Neural progenitor cell (in vitro differentiated cells): ENCODE results near the gene B3GALT5. TPM values are rescaled to one million over a fixed set of nuclear protein-coding genes. Genes with fewer than 3 reads are reported as not detected.

Experiments
- DNase-seq: peaks from one replicate; pipeline ENCODE4 v3.0.0-alpha.2; 2016; ENCODE audit warnings: low spot score
- H2AFZ ChIP-seq: fragments of 200-600 bp; sonication (generic); replicated peaks from 2 replicates; pipeline ENCODE4 v1.6.1; 2016; ENCODE audit warnings: antibody characterized with exemption
- H3F3A ChIP-seq: fragments of 200-600 bp; sonication (generic); 2 replicates; pipeline ENCODE4 v1.6.1; 2016; ENCODE audit warnings: antibody characterized with exemption, low read depth
- H3K27ac ChIP-seq: fragments of 200-600 bp; sonication (generic); 2 replicates; pipeline ENCODE4 v1.5.1; 2016; ENCODE audit warnings: mild to moderate bottlenecking
- H3K27me3 ChIP-seq: fragments of 200-600 bp; sonication (generic); 2 replicates; pipeline ENCODE4 v1.6.1; 2016; ENCODE audit warnings: mild to moderate bottlenecking, moderate library complexity
- H3K36me3 ChIP-seq: fragments of 200-600 bp; sonication (generic); 2 replicates; pipeline ENCODE4 v1.5.1; 2016
- H3K4me1 ChIP-seq: fragments of 200-600 bp; sonication (generic); 2 replicates; pipeline ENCODE4 v1.6.1; 2016; ENCODE audit warnings: mixed run types
- H3K4me2 ChIP-seq: fragments of 200-600 bp; sonication (generic); 2 replicates; pipeline ENCODE4 v1.6.1; 2016
- H3K4me3 ChIP-seq: fragments of 200-600 bp; sonication (generic); 2 replicates; pipeline ENCODE4 v1.5.1; 2016
- H3K79me2 ChIP-seq: fragments of 200-600 bp; sonication (generic); 2 replicates; pipeline ENCODE4 v1.6.1; 2016; ENCODE audit warnings: low read depth
- H3K9ac ChIP-seq: fragments of 200-600 bp; sonication (generic); 2 replicates; pipeline ENCODE4 v1.6.1; 2016
- H3K9me3 ChIP-seq: fragments of 200-600 bp; sonication (generic); 2 replicates; pipeline ENCODE4 v1.5.1; 2016; ENCODE audit warnings: low read depth
- H4K20me1 ChIP-seq: fragments of 200-600 bp; sonication (generic); 2 replicates; pipeline ENCODE4 v1.6.1; 2016; ENCODE audit warnings: low read depth
- H3K27ac Mint-ChIP-seq: 3 replicates; pipeline ENCODE4 v1.8.0; 2021; ENCODE audit warnings: mixed read lengths
- H3K27me3 Mint-ChIP-seq: 2 replicates; pipeline ENCODE4 v1.8.0; 2022; ENCODE audit warnings: low read depth, mild to moderate bottlenecking, inconsistent platforms, moderate library complexity, mixed read lengths; ENCODE audit not compliant: insufficient read depth
- H3K36me3 Mint-ChIP-seq: 3 replicates; pipeline ENCODE4 v1.8.0; 2021; ENCODE audit warnings: mixed read lengths
- H3K4me1 Mint-ChIP-seq: 3 replicates; pipeline ENCODE4 v1.8.0; 2021; ENCODE audit warnings: mixed read lengths
- H3K4me3 Mint-ChIP-seq: 3 replicates; pipeline ENCODE4 v1.8.0; 2021; ENCODE audit warnings: mild to moderate bottlenecking, moderate library complexity, mixed read lengths
- H3K9me3 Mint-ChIP-seq: 3 replicates; pipeline ENCODE4 v1.8.0; 2020; ENCODE audit warnings: mixed read lengths
- CTCF ChIP-seq: fragments of 200-600 bp; sonication (generic); IDR thresholded peaks from 2 replicates; pipeline ENCODE4 v1.5.1; 2017; ENCODE audit warnings: antibody characterized with exemption, mild to moderate bottlenecking
- EZH2 ChIP-seq: fragments of 200-600 bp; sonication (generic); IDR thresholded peaks from 2 replicates; pipeline ENCODE4 v1.6.1; 2017; ENCODE audit warnings: antibody characterized with exemption, mild to moderate bottlenecking, moderate library complexity
- EZH2phosphoT487 ChIP-seq: fragments of 200-600 bp; sonication (generic); IDR thresholded peaks from 2 replicates; pipeline ENCODE4 v1.6.1; 2017; ENCODE audit warnings: antibody characterized with exemption
- total RNA-seq: library from RNA; depleted of rRNA; stranded (reverse); fragments of >200 nt; gene quantifications from 2 replicates; pipeline ENCODE4 v1.2.3, GENCODE V29; 2015; ENCODE audit warnings: low replicate concordance

The B3GALT5 gene
- total RNA-seq, 1 donor from 2014 or later = 1.3 TPM

GRCh38 chr21:39712976-39713375 is 100.2 kb downstream of the B3GALT5 start:
- no peak overlapping the region for H3K9ac ChIP-seq
- TF ChIP-seq EZH2 (no peak), EZH2phosphoT487 (no peak), CTCF (peak; percentile 38)
- no peaks in the 10 kb centered on the region for H3F3A ChIP-seq
- H3K36me3 ChIP-seq = no peaks in the 10 kb centered on the region
- no peak overlapping the region for H3K4me2 ChIP-seq
- H3K79me2 ChIP-seq = no peaks in the 10 kb centered on the region
- peaks cover 6% of the 10 kb centered on the region for H3K4me1 Mint-ChIP-seq
- no peaks in the 10 kb centered on the region for H3K27me3 ChIP-seq
- H3K4me1 ChIP-seq = no peaks in the 10 kb centered on the region
- no peak overlapping the region for H2AFZ ChIP-seq
- H3K4me3 ChIP-seq = no peak overlapping the region
- H3K9me3 Mint-ChIP-seq = no peaks in the 10 kb centered on the region
- peak; percentile 47 for DNase-seq
- H3K4me3 Mint-ChIP-seq = no peak overlapping the region
- peak overlapping the region; percentile 61 for H3K27ac Mint-ChIP-seq
- no peaks in the 10 kb centered on the region for H3K9me3 ChIP-seq
- H3K27me3 Mint-ChIP-seq = peaks cover 9% of the 10 kb centered on the region
- no peaks in the 10 kb centered on the region for H4K20me1 ChIP-seq
- no peak overlapping the region for H3K27ac ChIP-seq
- H3K36me3 Mint-ChIP-seq = no peaks in the 10 kb centered on the region

GRCh38 chr21:39713905-39714304 is 101.2 kb downstream of the B3GALT5 start:
- Mint-ChIP-seq H3K4me1 (peaks cover 6% of the 10 kb centered on the region), H3K9me3 (no peaks in the 10 kb centered on the region), H3K27ac (peak overlapping the region; percentile 61), H3K36me3 (no peaks in the 10 kb centered on the region), H3K27me3 (peaks cover 9% of the 10 kb centered on the region), H3K4me3 (no peak overlapping the region)
- Histone ChIP-seq H3K9me3 (no peaks in the 10 kb centered on the region), H2AFZ (no peak overlapping the region), H3K9ac (no peak overlapping the region), H3K4me2 (no peak overlapping the region), H4K20me1 (no peaks in the 10 kb centered on the region), H3K27ac (no peak overlapping the region), H3K4me1 (no peaks in the 10 kb centered on the region), H3K36me3 (no peaks in the 10 kb centered on the region), H3K79me2 (no peaks in the 10 kb centered on the region), H3K4me3 (no peak overlapping the region), H3K27me3 (no peaks in the 10 kb centered on the region), H3F3A (no peaks in the 10 kb centered on the region)
- no peak for DNase-seq
- no peak for TF ChIP-seq CTCF

- Mint-ChIP-seq H3K9me3 (no peaks in the 10 kb centered on the region), H3K4me3 (no peak overlapping the region), H3K4me1 (peaks cover 6% of the 10 kb centered on the region), H3K36me3 (no peaks in the 10 kb centered on the region), H3K27me3 (peaks cover 9% of the 10 kb centered on the region), H3K27ac (no peak overlapping the region)
- Histone ChIP-seq H4K20me1 (no peaks in the 10 kb centered on the region), H3K27ac (no peak overlapping the region), H3K4me2 (no peak overlapping the region), H3K36me3 (no peaks in the 10 kb centered on the region), H3F3A (no peaks in the 10 kb centered on the region), H3K4me3 (no peak overlapping the region), H2AFZ (no peak overlapping the region), H3K9me3 (no peaks in the 10 kb centered on the region), H3K79me2 (no peaks in the 10 kb centered on the region), H3K9ac (no peak overlapping the region), H3K27me3 (no peaks in the 10 kb centered on the region), H3K4me1 (no peaks in the 10 kb centered on the region)
- DNase-seq = no peak
- TF ChIP-seq CTCF = no peak
- no peak for TF ChIP-seq EZH2phosphoT487
- TF ChIP-seq EZH2 = no peak
Measured at GRCh38 chr21:39714331-39714730, 101.6 kb downstream of the B3GALT5 start.
